DOHH2 (cell line): Measurements from ENCODE around the gene NFKBIE.

Experiments used
- CTCF ChIP-seq: fragments of 200-600 bp; sonication (generic); IDR thresholded peaks from one replicate; pipeline ENCODE4 v1.5.1; 2014; ENCODE audit warnings: antibody characterized with exemption, mild to moderate bottlenecking, low read depth, low read length; ENCODE audit not compliant: poor library complexity, severe bottlenecking
- EZH2phosphoT487 ChIP-seq: fragments of 200-600 bp; sonication (generic); IDR thresholded peaks from 2 replicates; pipeline ENCODE4 v1.6.1; 2017; ENCODE audit warnings: borderline replicate concordance, mild to moderate bottlenecking, antibody characterized with exemption, low read length, moderate library complexity, mixed read lengths

- TF ChIP-seq CTCF, result no peak
- no peak for TF ChIP-seq EZH2phosphoT487
These were observed 36.9 kb downstream of the NFKBIE start for GRCh38 chr6:44228433-44228832.
